Measurements from ENCODE around the gene PRKCE. TPM values are rescaled to one million over a fixed set of nuclear protein-coding genes. Genes with fewer than 3 reads are reported as not detected.

The PRKCE gene
- polyA plus RNA-seq, 1 experiment, result 16.7 TPM

DNA sequence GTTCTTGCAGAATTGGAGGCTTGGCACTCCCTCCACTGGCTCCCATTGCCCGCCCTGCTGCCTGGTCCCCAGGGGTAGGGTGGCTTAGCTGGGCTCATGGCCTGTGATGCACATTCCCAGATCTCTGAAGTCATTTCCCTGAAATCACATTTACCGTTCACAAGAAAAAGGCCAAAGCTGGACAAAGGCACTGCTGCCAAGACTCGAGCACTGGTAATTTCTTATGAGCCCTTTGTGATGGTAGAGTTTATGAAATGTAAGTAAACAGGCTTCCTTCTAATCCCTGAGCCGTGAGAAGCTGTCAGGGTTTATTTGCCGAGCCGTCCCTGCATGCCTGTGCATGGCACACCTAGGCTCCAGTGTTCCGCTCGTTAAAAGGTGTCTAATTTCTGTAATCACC is 398.6 kb downstream of the PRKCE start:
- Histone ChIP-seq H3K9me3 (ENCODE audit: control insufficient read depth, insufficient read depth, low read length) (peaks cover 7% of the 10 kb centered on the region), H3K4me3 (ENCODE audit: low read depth, low read length) (no peak overlapping the region), H3K27ac (ENCODE audit: low read depth, low read length) (no peak overlapping the region), H3K27me3 (ENCODE audit: control insufficient read depth, insufficient read depth, low read length) (no peaks in the 10 kb centered on the region)
- POLR2A ChIA-PET, result no interaction called here
- no peak for DNase-seq (ENCODE audit: low read depth, low spot score)
- TF ChIP-seq, protein P1, sequence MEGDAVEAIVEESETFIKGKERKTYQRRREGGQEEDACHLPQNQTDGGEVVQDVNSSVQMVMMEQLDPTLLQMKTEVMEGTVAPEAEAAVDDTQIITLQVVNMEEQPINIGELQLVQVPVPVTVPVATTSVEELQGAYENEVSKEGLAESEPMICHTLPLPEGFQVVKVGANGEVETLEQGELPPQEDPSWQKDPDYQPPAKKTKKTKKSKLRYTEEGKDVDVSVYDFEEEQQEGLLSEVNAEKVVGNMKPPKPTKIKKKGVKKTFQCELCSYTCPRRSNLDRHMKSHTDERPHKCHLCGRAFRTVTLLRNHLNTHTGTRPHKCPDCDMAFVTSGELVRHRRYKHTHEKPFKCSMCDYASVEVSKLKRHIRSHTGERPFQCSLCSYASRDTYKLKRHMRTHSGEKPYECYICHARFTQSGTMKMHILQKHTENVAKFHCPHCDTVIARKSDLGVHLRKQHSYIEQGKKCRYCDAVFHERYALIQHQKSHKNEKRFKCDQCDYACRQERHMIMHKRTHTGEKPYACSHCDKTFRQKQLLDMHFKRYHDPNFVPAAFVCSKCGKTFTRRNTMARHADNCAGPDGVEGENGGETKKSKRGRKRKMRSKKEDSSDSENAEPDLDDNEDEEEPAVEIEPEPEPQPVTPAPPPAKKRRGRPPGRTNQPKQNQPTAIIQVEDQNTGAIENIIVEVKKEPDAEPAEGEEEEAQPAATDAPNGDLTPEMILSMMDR (IDR thresholded peaks at IDR 0.05; ENCODE audit: low read depth, low read length), result no peak
- CTCF ChIA-PET, result interaction anchor here (7.6 kb wide), 1 partner anchor 13 kb away, joined by 65 read pairs; no protein-coding TSS in a partner anchor

DNA sequence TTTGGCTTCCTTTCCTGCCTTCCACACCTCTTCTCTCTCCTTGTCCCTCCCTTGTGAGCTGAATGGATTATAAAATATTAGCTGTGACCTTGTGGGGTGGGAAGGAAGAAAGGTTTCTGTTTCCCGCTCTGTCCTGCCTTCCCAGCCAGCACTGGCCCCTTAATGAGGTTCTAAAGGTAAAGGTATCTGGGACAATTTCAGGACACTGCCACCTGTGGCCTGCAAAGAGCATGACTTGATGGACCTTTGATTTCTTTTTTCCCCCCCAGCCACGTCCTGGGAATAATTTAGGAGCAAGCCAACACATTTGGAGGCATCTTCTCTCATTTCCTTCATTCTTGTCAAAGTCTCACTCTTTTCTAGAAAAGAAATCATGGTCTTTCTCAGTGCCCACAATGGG is 399.0 kb downstream of the PRKCE start:
- no peaks in the 10 kb centered on the region for H3K27me3 ChIP-seq (ENCODE audit: control insufficient read depth, insufficient read depth, low read length)
- H3K4me3 ChIP-seq (ENCODE audit: low read depth, low read length), result no peak overlapping the region
- ChIA-PET CTCF (interaction anchor here (7.6 kb wide), 1 partner anchor 12 kb away, joined by 65 read pairs; no protein-coding TSS in a partner anchor), POLR2A (no interaction called here)
- H3K27ac ChIP-seq (ENCODE audit: low read depth, low read length), result no peak overlapping the region
- H3K9me3 ChIP-seq (ENCODE audit: control insufficient read depth, insufficient read depth, low read length), result peaks cover 9% of the 10 kb centered on the region
- DNase-seq (ENCODE audit: low read depth, low spot score), result no peak
- TF ChIP-seq, protein P1 (IDR thresholded peaks at IDR 0.05; ENCODE audit: low read depth, low read length), result no peak

DNA sequence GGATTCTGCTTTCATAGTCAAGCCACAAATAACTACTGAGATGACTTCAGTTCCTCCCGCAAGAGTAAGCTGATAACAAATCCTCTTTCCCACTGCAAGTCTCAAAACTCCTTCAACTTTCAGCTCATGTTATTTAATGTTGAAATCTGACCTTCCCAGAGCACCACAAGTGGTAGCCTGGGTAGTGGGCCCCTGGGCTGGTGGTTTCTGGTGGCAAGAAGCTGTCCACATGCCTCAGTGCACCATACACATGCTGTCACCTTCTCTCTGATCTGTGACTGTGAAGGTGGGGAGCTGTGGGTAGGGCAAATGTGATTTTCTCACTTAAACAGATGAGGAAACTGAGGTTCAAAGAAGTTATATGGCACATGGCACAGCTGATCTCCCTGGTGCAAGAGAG is 399.6 kb downstream of the PRKCE start:
- H3K27ac ChIP-seq (ENCODE audit: low read depth, low read length), result no peak overlapping the region
- POLR2A ChIA-PET, result no interaction called here
- H3K4me3 ChIP-seq (ENCODE audit: low read depth, low read length), result no peak overlapping the region
- no peak for DNase-seq (ENCODE audit: low read depth, low spot score)
- CTCF ChIA-PET, result interaction anchor here (7.6 kb wide), 1 partner anchor 12 kb away, joined by 65 read pairs; no protein-coding TSS in a partner anchor
- H3K9me3 ChIP-seq (ENCODE audit: control insufficient read depth, insufficient read depth, low read length), result peaks cover 9% of the 10 kb centered on the region
- TF ChIP-seq, protein P1 (IDR thresholded peaks at IDR 0.05; ENCODE audit: low read depth, low read length), result no peak
- no peaks in the 10 kb centered on the region for H3K27me3 ChIP-seq (ENCODE audit: control insufficient read depth, insufficient read depth, low read length)

DNA sequence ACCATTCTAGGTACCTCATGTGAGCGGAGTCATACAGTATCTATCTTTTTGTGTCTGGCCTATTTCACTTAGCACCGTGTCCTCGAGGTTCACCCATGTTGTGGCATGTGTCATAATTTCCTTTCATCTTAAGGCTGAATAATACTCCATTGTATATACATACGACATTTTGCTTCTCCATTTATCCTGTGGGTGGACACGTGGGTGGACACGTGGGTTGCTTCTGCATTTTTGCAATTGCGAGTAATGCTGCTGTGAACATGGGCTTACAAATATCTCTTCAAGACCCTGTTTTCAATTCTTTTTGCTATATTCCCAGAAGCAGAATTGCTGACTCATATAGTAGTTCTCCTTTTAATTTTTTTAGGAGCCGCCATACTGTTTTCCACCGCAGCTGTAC is 402.1 kb downstream of the PRKCE start:
- ChIA-PET CTCF (interaction anchor here (7.6 kb wide), 1 partner anchor 9 kb away, joined by 65 read pairs; no protein-coding TSS in a partner anchor), POLR2A (no interaction called here)
- Histone ChIP-seq H3K27me3 (ENCODE audit: control insufficient read depth, insufficient read depth, low read length) (no peaks in the 10 kb centered on the region), H3K4me3 (ENCODE audit: low read depth, low read length) (no peak overlapping the region), H3K27ac (ENCODE audit: low read depth, low read length) (no peak overlapping the region), H3K9me3 (ENCODE audit: control insufficient read depth, insufficient read depth, low read length) (peaks cover 9% of the 10 kb centered on the region)
- TF ChIP-seq, protein P1 (IDR thresholded peaks at IDR 0.05; ENCODE audit: low read depth, low read length), result no peak
- DNase-seq (ENCODE audit: low read depth, low spot score), result no peak

DNA sequence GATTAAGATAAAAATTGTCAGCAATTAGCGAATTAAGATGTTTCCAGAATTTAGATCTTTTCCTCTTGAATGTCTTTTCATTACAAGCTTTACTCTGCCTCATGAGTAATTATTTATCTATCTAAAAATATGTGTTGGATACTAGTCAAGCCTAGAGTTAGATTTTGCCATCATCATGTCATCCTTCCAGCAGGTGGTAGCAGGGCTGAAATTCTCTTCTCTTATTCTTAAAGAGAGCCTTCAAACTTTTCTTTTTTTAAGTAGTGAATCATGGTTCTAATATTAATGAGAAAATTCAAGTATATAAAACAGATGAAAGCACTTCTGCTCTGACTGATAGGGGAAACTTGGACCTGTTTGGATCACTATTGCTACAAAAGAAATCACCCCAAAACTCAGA is 405.1 kb downstream of the PRKCE start:
- Histone ChIP-seq H3K4me3 (ENCODE audit: low read depth, low read length) (no peak overlapping the region), H3K27me3 (ENCODE audit: control insufficient read depth, insufficient read depth, low read length) (no peaks in the 10 kb centered on the region), H3K27ac (ENCODE audit: low read depth, low read length) (no peak overlapping the region), H3K9me3 (ENCODE audit: control insufficient read depth, insufficient read depth, low read length) (peaks cover 9% of the 10 kb centered on the region)
- ChIA-PET POLR2A (no interaction called here), CTCF (interaction anchor here (0.6 to 1.0 kb wide), 4 partner anchors 63 to 555 kb away, joined by 3 to 4 read pairs (median 4); no protein-coding TSS in a partner anchor)
- TF ChIP-seq, protein P1 (IDR thresholded peaks at IDR 0.05; ENCODE audit: low read depth, low read length), result 0 out of 2 replicates have a peak, but pooled peaks have one; percentile 20
- DNase-seq (ENCODE audit: low read depth, low spot score), result no peak
